GM18951 (cell line): Measurements from ENCODE around the gene DSE.

Experiments used
- POLR2A ChIP-seq: IDR thresholded peaks from 4 replicates; pipeline ENCODE4 v1.6.1; 2011; ENCODE audit warnings: mild to moderate bottlenecking; ENCODE audit not compliant: insufficient read length, insufficient read depth; ENCODE audit errors: extremely low read depth
- in situ Hi-C: fragments of 300-500 bp; cut with MboI; formaldehyde crosslinking; loops from one replicate; pipeline ENCODE4 v1.12.0; 2022; ENCODE audit warnings: low sequenced_read_pairs, mixed read lengths, inconsistent platforms; ENCODE audit not compliant: unreplicated experiment

Gene DSE

DNA sequence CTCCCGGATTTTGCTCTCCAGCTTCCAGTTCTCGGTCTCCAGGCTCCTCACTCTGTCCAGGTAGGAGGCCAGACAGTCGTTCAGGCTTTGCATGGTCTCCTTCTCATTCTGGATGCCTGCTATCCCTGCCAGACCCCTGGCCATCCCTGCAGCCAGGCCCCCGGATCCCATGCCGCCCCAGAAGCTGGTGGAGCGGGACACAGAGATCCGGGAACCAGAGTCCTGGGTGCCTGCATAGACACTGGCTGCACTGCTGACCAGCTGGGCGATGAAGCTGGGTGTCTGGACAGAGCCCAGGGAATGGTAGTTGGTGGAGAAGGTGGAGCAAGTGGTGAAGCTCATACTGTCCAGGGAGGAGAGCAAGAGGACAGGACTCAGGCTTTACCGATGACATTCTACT, 87.5 kb downstream of the DSE start:
- TF ChIP-seq POLR2A: no peak

DNA sequence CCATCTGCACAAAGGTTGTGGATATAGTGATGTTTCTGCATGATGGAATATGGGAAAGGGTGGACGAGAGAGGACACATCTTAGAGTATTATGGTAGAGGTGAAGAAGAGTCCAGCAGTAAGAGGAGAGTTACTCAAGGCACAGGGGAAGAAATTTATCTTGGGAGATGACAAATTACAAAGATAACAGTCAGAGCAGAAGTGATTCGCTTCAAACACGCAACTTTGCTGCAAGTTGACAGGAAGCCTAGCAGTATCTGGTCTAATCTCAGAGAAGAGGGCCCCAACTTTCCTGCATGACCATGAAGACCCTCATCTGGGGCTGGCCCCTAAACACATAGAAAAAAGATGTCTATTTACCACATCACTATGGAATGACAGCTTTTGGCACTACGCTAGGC, 89.2 kb downstream of the DSE start:
- in situ Hi-C loops: no loop called here
- TF ChIP-seq POLR2A: no peak

More for the DNA sequence above, 87.5 kb downstream of the DSE start:
- in situ Hi-C loops: no loop called here

DNA sequence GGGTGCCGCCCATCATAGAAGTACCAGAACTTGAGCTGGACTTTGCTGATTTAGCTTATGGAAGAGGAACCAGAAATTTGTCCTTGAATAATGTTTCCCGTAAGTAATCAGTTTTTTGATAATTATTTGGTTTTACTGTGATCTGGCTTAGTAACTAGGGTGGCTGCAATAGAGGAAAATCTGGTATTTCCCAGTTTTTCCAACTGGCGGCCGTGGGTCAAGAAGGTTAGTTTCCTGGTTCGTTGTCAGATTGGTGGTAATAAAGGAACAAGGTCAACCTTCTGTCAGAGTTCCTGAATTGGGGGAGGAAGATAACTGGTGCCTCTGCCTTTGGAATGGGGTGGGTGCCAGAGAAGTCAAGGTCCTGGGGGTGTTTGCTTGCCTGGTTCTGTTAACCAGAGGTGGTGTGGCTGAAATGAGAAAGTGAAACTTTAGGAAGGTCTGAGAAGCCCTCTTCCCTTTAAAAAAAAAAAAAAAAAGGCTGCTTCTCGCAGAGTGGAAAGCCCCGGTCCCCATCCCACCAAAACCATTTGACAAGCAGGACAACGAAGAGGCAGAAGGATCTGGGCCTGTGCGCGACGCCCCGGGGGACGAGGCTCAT, 90.7 kb downstream of the DSE start, which contains the start of gene CALHM6:
Gene CALHM6 (plus strand): TSS at position 45 of the 601 bp plus-strand sequence. CDS start 555 bp downstream, at position 600.
- in situ Hi-C loops: no loop called here
- no peak for TF ChIP-seq POLR2A

DNA sequence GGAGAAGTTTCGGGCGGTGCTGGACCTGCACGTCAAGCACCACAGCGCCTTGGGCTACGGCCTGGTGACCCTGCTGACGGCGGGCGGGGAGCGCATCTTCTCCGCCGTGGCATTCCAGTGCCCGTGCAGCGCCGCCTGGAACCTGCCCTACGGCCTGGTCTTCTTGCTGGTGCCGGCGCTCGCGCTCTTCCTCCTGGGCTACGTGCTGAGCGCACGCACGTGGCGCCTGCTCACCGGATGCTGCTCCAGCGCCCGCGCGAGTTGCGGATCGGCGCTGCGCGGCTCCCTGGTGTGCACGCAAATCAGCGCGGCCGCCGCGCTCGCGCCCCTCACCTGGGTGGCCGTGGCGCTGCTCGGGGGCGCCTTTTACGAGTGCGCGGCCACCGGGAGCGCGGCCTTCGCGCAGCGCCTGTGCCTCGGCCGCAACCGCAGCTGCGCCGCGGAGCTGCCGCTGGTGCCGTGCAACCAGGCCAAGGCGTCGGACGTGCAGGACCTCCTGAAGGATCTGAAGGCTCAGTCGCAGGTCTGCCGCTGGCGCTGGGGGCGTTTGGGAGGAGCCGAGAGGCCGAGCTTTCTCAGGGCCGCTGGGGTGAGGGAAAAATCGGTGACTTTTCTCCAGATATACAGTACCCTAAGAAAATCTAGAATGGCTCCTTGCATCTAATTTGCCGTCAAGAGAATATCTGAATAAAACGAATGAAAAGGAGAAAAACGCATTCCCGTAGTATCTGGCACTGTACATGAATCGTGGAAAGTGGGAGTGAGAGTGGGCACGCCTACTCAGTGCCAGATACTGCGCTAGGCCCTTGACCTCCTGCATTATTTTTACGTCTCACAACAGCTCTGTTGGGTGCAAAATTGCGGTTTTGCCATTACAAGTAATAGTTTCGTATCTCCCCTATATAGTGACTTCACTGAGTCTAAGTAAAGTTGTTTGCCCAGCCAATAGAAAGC, 91.5 kb downstream of the DSE start:
- TF ChIP-seq POLR2A: no peak
- in situ Hi-C loops: no loop called here

DNA sequence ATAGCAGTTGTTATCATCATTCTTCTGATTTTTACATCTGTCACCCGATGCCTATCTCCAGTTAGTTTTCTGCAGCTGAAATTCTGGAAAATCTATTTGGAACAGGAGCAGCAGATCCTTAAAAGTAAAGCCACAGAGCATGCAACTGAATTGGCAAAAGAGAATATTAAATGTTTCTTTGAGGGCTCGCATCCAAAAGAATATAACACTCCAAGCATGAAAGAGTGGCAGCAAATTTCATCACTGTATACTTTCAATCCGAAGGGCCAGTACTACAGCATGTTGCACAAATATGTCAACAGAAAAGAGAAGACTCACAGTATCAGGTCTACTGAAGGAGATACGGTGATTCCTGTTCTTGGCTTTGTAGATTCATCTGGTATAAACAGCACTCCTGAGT, 92.6 kb downstream of the DSE start:
- in situ Hi-C loops: no loop called here
- no peak for TF ChIP-seq POLR2A

DNA sequence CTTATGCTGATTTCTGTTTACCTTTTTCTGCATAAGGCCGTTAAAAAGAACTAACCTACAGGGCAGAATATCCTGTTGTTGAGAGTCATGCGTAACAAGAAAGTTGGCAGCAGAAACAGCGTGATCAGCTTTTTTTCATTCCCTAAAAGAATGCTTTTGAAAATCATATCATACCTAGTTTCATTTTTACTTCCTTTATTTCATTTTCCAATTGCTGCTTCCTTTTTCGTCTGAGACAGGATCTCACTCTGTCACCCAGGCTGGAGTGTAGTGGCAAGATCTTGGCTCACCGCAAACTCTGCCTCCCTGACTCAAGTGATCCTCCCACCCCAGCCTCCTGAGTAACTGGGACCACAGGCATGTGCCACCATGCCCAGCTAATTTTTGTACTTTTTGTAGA, 94.5 kb downstream of the DSE start:
- no peak for TF ChIP-seq POLR2A
- in situ Hi-C loops: no loop called here

DNA sequence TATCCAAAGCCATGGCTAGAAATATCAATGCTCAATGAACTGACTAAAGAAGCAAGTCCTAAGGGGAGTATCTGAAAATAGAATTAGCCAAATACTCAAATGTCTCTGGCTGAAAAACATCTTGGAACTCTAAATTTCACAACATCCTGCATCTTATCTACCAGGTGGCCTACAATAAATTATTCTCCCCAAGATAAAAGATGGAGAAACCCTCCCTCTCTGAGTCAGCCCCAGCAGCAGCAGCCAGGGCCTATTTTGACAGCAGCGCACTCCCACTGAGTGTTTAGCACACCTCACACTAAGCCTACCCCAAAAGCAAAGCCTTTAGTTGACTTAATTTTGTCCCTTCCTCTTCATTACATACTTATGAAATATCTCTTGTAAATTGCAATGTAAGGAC, 96.3 kb downstream of the DSE start:
- in situ Hi-C loops: no loop called here
- no peak for TF ChIP-seq POLR2A

DNA sequence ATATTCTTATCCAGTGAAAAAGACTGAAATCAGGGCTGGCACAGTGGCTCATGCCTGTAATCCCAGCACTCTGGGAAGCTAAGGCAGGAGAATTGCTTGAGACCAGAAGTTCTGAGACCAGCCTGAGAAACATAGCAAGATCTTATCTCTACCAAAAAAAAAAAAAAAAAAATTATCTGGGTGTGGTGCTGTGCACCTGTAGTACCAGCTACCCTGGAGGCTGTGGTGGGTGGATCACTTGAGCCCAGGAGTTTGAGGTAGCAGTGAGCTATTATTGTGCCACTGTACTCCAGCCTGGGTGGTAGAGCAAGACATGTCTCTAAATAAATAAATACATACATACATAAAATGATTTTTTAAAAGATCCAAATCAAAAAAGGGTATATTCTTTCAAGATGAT, 96.8 kb downstream of the DSE start:
- in situ Hi-C loops: no loop called here
- no peak for TF ChIP-seq POLR2A

DNA sequence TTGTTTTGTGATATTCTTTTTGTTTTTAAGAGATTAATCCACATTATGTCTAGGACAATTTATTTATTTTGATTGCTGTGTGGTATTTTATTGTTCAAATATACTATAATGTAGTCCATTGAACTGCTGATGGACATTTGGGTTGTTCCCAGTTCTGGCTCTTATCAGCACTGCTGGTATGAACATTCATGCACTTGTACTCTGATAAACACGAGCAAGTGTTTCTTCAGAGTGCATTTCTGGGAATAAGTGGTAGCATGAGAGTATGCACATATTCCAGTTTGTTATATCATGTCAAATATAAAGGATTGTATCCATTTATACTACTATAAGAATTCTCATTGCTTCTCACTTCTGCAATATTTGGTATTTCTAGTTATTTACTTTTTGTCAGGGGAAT, 97.5 kb downstream of the DSE start:
- TF ChIP-seq POLR2A: no peak
- in situ Hi-C loops: no loop called here

DNA sequence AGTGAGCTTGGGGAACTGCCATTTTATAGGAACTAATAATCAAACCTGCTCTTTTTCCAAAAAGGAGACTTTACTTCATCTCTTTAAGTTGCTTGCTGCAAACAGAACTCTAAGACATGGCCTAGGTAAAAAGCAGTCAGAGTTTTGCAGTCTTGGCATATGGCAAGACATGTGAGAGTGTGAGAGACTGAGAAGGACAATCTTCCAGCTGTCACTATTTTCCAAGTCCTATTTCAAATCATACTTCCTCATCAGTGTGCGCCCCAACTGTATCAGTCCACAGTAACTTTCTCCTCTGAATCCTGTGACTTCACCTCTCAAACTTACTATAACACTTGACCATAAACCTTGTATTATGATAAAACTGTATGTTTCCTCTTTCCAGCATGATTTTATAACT, 100.8 kb downstream of the DSE start:
- in situ Hi-C loops: no loop called here
- TF ChIP-seq POLR2A: no peak

DNA sequence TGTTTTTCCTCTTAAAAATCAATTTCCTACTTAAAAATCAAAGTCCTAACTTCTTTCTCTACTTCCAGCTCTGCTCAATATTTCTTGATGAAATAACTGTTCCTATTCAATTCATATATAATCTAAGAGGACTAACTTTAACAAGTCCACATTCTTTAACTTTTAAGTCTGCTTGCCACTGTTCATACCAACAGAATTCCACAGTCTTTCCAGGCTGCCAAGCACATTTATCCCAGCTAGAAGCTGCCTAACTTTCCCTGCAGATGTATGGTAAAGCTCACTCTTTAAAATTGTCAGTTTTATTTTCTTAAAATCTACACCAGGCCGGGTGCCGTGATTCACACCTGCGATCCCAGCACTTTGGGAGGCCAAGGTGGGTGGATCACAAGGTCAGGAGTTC, 102.0 kb downstream of the DSE start:
- in situ Hi-C loops: no loop called here
- no peak for TF ChIP-seq POLR2A

DNA sequence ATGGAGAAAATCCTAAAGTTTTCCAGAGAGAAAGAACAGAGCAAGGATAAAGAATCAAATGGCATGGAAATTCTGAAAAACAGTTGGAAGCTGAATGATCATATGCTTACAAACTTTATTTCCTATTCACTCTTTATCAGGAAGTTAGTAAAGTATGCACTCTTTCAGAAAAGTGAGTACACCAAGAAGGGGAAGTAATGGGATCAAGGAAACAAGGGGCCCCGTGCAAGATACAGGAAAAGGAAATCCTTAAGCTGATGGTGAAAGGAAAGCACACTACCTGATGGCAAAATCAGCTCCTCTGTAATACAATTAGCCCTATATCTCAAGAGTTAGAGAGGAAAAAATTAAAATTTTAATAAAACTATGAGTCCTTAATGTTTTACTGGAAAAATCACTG, 104.4 kb downstream of the DSE start:
- in situ Hi-C loops: no loop called here
- TF ChIP-seq POLR2A: no peak

DNA sequence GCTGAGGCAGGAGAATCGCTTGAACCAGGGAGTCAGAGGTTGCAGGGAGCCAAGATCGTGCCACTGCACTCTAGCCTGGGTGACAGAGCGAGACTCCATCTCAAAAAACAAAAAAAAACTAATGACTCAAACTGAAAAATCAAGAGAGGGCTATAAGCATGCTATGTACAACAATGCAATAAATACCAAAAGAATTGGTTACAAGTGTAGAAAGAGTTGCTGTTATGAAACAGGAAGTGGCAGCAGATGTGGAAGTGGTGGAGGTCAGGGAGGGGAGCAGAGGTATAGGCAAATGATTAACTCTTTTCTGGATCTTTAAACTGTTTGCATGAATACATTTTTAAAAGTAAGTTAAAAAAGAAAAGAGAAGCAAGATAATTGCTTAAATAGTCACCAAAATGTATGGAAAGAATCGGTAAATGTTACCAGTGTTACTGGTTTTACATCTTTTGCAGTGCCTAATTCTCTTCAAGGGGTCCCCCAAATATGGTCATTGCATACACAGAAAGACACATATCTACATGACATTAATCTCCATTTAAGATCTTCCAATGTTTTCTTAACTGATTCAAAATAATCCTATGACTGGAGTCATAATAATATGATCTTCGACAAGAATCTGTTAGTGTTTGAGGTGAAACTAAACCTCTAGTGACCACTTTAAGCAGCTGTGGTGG, 105.4 kb downstream of the DSE start:
- no peak for TF ChIP-seq POLR2A

DNA sequence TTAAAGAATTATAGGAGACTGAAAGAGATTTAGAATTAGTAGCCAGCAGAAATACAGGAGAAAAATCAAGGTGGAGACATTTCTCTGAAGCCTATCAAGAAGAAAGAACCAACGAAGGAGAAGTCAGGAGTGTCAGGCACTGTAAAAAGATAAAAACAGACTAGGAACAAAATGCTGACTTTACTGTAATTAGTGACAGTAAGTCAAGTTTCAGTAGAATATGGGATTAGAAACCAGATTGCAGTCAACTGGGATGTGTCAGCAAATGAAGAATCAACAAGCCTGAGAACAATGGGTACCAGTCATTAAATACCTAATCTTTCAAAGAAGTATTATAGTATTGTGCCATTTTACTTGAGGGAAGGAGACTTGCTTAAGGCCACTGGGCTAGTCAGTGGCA, 112.0 kb downstream of the DSE start:
- in situ Hi-C loops: no loop called here
- no peak for TF ChIP-seq POLR2A

More for the DNA sequence above, 105.4 kb downstream of the DSE start:
- in situ Hi-C loops: no loop called here

DNA sequence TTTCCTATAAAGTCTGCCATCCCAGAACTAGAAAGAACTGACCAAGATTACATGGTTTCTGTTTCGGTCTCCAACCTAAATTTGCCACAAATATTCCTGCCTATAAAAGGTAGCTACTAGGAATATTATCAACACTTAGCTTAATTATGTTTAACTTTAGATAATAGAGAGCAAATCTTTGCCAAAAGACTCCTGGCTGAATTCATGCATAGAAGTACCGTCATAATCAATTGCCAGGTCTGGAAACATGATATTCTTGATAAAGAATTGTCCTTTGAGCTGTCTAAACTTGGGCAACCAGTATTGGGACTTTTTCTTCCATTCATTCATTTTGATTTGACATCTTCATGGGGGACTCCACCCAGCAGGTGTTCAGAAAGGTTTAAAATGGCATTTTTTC, 112.9 kb downstream of the DSE start:
- in situ Hi-C loops: no loop called here
- TF ChIP-seq POLR2A: no peak
